ENCODE measurements around the gene GNAS.
A peak's percentile ranks its signal among the peaks of the same experiment; 100 is the strongest.

GRCh38 chr20:58839474-58839874, 13.0 kb upstream of the GNAS start:
- TF ChIP-seq CTCF (conservative IDR thresholded peaks at IDR 0.05; ENCODE audit: low read length) (peak; percentile 65), EZH2phosphoT487 (IDR thresholded peaks at IDR 0.05; ENCODE audit: borderline replicate concordance, low read depth, low read length) (no peak)

Measured in OCI-LY7 (cell line).